ENCODE data around the gene PLLP.
"Not testable (repeated sequence)": the region's sequence is repeated elsewhere in the genome, so short reads cannot be mapped to it uniquely, and the experiment has no call there.

The PLLP gene

GRCh38 chr16:57273826-57274225 lies 10.6 kb downstream of the PLLP start:
- DNase-seq (ENCODE audit: low read depth, low spot score): no peak

DNA sequence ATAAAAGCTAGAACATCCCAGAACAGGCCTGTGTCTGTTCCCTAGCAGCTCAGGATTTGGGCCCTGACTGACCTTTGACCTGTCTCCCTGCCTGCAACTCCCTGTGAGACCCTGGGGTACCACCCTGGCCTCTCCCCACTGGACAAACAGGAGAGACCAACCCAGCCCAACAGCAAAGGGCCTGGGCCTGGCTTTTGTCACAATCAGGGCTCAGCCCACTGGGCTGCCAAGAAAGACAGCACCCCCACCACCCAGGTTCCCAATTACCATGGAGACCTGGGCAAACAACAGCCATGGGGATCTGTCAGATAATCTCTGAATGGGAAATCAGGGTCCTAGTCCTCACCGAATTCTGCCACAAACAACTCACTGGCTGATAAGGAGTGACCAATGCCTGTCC lies 11.1 kb downstream of the PLLP start:
- DNase-seq (ENCODE audit: low read depth, low spot score): no peak

- DNase-seq (ENCODE audit: low read depth, low spot score): no peak
Observed at GRCh38 chr16:57271867-57272495, 12.5 kb downstream of the PLLP start.

DNA sequence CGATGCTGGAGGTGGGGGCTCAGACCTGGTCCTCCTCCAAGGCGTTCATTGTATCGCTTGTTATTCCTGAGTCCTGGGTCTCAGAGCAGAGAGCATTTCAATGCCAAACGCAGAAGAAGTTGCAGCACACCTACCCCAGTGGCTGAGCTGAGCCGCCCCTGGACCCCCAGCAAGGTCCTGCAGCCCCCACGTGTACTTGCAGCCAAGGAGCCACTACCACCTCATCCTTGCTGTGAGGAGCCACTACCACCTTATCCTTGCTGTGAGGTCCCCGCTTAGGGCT lies 13.5 kb downstream of the PLLP start:
- no peak for DNase-seq (ENCODE audit: low read depth, low spot score)

DNA sequence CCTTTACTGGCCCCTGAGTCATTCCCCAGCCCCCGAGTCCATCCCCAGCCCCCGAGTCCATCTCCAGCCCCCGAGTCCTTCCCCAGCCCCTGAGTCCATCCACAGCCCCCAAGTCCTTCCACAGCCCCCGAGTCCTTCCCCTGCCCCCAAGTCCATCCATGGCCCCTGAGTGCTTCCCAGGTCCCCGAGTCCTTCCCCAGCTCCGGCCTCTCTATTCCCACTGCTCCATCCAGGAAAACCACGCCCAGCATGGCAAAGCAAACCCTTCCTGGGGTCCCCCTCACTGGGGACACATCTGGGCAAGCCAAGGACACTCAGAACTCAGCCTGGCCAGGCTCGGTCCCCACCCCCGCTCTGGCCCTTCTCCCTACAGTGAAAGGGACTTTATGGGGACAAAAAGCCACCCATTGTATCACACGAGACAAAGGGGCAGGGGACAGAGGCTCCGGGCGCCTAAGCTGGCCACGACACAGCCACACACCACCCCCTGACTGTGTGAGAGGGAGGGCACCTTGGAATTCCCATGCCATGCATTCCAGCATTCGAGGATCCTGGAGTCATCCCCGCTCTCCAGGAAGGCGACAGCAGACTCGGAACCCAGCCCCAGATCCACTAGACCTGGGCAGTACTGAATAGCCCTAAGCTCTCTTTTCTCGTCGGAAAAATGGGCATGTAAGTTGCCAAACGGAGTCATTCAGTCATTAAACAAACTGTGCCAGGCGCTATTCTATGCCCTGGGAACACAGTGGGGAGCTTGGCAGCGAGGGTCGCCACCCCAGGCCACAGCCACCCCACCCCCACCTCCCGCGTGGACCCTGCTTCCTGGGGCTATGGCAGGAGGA lies 14.0 kb downstream of the PLLP start:
- no peak for DNase-seq (ENCODE audit: low read depth, low spot score)

- no peak for DNase-seq (ENCODE audit: low read depth, low spot score)
Observed at GRCh38 chr16:57268804-57269800, 15.4 kb downstream of the PLLP start.

DNA sequence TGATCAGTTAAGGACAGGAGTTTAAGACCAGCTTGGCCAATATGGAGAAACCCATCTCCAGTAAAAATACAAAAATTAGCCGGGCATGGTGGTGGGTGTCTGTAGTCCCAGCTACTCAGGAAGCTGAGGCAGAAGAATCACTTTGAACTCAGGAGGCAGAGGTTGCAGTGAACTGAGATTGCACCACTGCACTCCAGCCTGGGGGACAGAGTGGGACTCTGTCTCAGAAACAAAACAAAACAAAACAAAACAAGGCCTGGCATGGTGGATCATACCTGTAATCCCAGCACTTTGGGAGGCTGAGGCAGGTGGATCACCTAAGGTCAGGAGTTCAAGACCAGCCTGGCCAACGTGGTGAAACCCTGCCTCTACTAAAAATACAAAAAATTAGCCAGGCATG lies 17.1 kb downstream of the PLLP start:
- DNase-seq (ENCODE audit: low read depth, low spot score): not testable (repeated sequence)

DNA sequence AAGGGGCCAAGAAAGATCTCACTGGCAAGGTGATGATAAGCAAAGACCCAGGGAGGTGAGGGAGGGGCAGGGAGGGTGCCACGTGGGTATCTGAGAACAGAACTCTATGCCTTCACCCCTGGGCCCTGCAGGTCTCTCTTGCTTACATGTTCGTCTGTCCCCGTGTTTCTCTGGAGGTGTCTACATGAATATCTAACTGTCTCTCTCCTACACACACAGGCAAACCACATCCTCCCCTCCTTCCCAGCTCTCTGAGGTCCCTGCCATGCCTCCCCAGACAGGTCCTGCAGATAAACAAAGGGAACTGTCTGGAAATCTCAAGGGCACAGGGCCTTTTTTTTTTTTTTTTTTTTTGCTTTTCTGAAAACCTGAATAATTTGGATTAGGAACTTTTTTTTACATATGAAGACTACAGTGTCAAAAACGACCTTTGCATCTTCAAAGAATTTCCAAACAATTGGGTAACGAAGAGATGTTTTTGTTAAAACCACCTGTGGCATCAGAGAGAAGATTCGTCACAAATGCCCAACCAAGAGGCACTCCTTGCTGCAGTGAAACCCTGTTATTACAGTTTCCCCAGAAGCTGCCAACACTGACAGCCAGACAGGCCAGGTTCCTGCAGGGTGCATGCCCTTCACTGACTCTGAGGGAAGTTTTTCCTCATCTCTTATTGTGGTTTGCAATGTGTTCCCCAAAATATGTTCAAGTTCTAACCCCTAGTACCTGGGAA lies 17.8 kb downstream of the PLLP start:
- no peak for DNase-seq (ENCODE audit: low read depth, low spot score)

DNA sequence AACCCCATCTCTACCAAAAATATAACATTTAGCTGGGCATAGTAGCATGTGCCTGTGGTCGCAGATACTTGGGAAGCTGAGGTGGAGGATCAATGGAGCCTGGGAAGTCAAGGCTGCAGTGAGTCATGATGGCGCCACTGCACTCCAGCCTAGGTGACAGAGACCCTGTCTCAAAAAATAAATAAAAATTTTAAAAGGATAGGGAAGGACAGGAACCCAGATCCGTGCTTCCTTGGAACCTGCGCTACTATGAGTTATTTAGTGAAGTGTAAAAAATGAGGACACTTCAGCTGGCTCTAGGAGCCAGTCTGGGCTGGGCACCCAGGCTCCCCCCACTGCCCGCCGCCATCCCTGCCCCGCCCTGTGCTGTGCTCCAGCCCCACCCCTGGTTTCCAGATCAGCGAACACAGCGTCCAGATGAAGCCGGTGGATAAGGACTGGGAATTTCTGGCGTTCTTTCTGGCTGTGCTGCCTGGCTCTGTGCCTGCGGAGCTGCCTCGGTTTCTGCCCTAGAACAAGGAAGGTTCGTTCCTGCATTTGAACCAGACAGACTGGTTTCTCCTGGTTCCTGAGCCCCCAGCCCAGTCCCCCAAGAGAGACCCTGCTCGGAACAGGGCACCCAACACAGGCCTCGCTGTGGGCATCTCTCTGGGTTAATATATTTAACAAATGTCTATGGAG lies 18.5 kb downstream of the PLLP start:
- no peak for DNase-seq (ENCODE audit: low read depth, low spot score)

- no peak for DNase-seq (ENCODE audit: low read depth, low spot score)
Observed at GRCh38 chr16:57264950-57265371, 19.5 kb downstream of the PLLP start.

DNA sequence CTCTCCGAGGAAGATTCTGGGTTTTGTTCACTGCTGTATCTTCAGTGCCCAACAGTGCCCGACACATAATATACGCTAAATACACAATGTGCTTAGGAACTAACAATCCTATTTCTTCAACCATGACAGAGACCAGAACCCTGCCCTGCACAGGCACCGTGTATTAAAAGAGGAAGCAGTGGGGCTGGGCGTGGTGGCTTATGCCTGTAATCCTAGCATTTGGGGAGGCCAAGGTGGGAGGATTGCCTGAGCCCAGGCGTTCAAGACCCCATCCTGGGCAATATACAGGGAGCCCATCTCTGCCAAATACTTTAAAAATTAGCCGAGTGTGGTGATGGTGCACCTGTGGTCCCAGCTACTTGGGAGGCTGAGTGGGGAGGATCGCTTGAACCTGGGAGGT lies 20.1 kb downstream of the PLLP start:
- DNase-seq (ENCODE audit: low read depth, low spot score): no peak

- DNase-seq (ENCODE audit: low read depth, low spot score): no peak
Observed at GRCh38 chr16:57263541-57264351, 20.7 kb downstream of the PLLP start.

DNA sequence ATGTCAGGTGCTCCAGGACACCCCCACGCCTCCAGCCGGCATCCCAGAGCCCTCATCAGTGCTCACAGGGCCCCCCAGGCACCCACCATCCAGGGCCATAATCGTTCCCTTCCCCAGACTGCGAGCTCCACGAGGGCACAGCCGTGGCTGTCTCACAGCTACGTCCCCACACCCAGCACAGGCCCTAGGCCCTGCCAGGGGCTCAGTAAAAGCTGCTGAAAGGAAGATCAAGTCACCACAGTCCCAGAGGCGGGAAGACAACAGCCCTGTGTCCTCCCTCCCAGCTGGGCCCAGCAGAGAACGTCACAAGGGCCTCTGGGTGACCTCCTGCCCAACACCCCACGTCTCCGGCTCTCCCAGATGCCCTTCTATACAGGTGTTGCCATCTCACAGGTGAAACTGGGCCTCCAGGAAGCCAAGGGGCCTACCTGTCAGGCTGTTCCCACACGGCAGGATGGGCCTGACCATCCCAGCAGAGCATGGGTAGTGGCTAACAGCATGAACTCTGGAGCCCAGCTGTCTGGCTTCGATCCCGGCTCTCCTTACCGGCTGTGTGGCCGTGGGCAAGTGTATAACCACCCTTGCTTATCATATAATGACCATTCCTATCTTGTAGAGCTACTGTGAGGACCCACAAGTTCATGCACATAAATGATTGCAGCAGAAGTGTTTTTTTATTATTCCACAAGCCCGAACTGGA lies 21.5 kb downstream of the PLLP start:
- no peak for DNase-seq (ENCODE audit: low read depth, low spot score)

- no peak for DNase-seq (ENCODE audit: low read depth, low spot score)
Observed at GRCh38 chr16:57261806-57262205, 22.7 kb downstream of the PLLP start.

GRCh38 chr16:57260294-57260929 lies 24.1 kb downstream of the PLLP start:
- peak; percentile 25 for DNase-seq (ENCODE audit: low read depth, low spot score)

- DNase-seq (ENCODE audit: low read depth, low spot score): no peak
Observed at GRCh38 chr16:57258910-57259475, 25.5 kb downstream of the PLLP start.

GRCh38 chr16:57258226-57258909 lies 26.1 kb downstream of the PLLP start:
- no peak for DNase-seq (ENCODE audit: low read depth, low spot score)

GRCh38 chr16:57257455-57258070 lies 26.9 kb downstream of the PLLP start:
- DNase-seq (ENCODE audit: low read depth, low spot score): no peak

Measured in brain pericyte (primary cell).